Activated CD4-positive, alpha-beta T cell treated with anti-CD3 and anti-CD28 coated beads, Interleukin-2, Interleukin-6, amounts not matched to agents 100 ng/mL and 50 ng/mL, durations not matched to agents 16 hours and 8 hours (primary cell): ENCODE results near the gene BAAT.

ENCODE experiments used
- DNase-seq: peaks from one replicate; pipeline ENCODE4 v3.0.0-alpha.2; 2020

Gene BAAT

GRCh38 chr9:101311758-101312420, 72.9 kb downstream of the BAAT start:
- peak; percentile 74 for DNase-seq

DNA sequence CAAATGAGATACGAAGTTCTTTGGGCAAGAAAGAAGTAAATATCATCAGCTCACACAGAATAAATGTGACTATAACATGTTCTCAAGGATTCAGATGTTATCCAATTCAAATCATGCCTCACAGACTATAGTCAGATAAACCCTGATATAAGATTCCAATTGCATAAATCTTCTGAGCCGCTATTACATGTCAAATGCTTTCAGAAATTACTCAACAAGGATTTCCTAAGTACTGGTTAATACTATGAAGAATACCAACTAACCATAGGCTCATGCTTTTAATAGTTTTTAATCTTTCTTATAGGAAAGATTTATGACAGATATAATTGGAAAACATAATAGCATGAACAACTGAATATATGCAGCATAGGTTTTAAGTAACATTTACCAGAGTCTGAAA, 73.6 kb downstream of the BAAT start:
- no peak for DNase-seq
